ENCODE results near the gene LSS. TPM values are rescaled to one million over a fixed set of nuclear protein-coding genes. Genes with fewer than 3 reads are reported as not detected.

Gene LSS
- polyA plus RNA-seq, 1 donor from 2014 or later = 101 TPM

DNA sequence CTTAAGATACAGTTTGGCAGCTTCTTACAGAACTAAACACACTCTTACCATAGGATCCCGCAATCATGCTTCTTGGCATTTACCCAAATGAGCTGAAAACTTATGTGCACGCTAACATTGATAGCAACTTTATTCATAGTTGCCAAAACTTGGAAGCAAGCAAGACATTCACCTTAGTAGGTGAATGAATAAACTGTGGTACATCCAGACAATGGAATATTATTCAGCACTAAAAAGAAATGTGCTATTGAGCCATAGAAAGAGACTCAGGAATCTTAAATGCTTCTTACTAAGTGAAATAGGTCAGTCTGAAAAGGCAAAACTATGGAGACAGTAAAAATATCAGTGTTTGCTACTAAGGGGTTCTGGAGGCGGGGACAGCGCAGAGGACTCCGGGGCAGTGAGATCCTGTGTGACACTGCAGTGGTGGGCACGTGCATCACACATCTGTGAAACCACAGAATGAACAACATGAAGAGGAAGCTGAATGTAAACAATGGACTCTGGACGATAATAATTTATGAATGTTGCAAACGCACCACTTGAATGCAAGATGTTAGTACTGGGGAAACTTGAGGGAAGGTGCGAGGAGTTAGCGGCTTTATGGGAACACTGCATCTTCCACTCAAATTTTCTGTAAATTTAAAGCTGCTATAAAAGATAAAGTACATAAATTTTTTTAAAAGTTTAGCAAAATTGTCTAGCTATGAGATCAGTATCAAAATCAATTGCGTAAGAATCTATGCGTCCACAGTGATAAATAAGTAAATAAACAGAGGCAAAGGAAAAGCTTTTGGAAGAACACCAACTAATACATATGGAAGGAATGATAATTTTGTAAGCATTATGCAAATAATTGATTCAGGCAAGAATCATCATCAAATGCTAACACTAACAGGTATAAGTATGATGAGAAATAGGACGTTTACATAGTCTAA, 28.9 kb downstream of the LSS start:
- TF ChIP-seq SMC3 (conservative IDR thresholded peaks at IDR 0.05; ENCODE audit: poor library complexity) = no peak
- no peak for TF ChIP-seq EZH2 (IDR thresholded peaks at IDR 0.05; ENCODE audit: borderline replicate concordance, insufficient read depth, low read length, poor library complexity, severe bottlenecking)
- TF ChIP-seq POLR2AphosphoS5 (IDR thresholded peaks at IDR 0.05) = no peak
- TF ChIP-seq MXI1 (conservative IDR thresholded peaks at IDR 0.05; ENCODE audit: poor library complexity, severe bottlenecking) = no peak
- TF ChIP-seq, protein P1, sequence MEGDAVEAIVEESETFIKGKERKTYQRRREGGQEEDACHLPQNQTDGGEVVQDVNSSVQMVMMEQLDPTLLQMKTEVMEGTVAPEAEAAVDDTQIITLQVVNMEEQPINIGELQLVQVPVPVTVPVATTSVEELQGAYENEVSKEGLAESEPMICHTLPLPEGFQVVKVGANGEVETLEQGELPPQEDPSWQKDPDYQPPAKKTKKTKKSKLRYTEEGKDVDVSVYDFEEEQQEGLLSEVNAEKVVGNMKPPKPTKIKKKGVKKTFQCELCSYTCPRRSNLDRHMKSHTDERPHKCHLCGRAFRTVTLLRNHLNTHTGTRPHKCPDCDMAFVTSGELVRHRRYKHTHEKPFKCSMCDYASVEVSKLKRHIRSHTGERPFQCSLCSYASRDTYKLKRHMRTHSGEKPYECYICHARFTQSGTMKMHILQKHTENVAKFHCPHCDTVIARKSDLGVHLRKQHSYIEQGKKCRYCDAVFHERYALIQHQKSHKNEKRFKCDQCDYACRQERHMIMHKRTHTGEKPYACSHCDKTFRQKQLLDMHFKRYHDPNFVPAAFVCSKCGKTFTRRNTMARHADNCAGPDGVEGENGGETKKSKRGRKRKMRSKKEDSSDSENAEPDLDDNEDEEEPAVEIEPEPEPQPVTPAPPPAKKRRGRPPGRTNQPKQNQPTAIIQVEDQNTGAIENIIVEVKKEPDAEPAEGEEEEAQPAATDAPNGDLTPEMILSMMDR (IDR thresholded peaks at IDR 0.05; ENCODE audit: poor library complexity, severe bottlenecking) = no peak
- TF ChIP-seq, protein P2, sequence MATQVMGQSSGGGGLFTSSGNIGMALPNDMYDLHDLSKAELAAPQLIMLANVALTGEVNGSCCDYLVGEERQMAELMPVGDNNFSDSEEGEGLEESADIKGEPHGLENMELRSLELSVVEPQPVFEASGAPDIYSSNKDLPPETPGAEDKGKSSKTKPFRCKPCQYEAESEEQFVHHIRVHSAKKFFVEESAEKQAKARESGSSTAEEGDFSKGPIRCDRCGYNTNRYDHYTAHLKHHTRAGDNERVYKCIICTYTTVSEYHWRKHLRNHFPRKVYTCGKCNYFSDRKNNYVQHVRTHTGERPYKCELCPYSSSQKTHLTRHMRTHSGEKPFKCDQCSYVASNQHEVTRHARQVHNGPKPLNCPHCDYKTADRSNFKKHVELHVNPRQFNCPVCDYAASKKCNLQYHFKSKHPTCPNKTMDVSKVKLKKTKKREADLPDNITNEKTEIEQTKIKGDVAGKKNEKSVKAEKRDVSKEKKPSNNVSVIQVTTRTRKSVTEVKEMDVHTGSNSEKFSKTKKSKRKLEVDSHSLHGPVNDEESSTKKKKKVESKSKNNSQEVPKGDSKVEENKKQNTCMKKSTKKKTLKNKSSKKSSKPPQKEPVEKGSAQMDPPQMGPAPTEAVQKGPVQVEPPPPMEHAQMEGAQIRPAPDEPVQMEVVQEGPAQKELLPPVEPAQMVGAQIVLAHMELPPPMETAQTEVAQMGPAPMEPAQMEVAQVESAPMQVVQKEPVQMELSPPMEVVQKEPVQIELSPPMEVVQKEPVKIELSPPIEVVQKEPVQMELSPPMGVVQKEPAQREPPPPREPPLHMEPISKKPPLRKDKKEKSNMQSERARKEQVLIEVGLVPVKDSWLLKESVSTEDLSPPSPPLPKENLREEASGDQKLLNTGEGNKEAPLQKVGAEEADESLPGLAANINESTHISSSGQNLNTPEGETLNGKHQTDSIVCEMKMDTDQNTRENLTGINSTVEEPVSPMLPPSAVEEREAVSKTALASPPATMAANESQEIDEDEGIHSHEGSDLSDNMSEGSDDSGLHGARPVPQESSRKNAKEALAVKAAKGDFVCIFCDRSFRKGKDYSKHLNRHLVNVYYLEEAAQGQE (IDR thresholded peaks at IDR 0.05; ENCODE audit: borderline replicate concordance) = no peak
- no peak overlapping the region for H3K9ac ChIP-seq (ENCODE audit: low read length)
- H3K27me3 ChIP-seq (ENCODE audit: insufficient read depth, low read depth, low read length) = no peaks in the 10 kb centered on the region
- no peaks in the 10 kb centered on the region for H3F3A ChIP-seq (ENCODE audit: insufficient read depth, low read length, poor library complexity, severe bottlenecking)
- H3K9me3 ChIP-seq (ENCODE audit: low read length) = peaks cover 5% of the 10 kb centered on the region
- no peaks in the 10 kb centered on the region for H4K20me1 ChIP-seq (ENCODE audit: insufficient read depth)
- no peaks in the 10 kb centered on the region for H3K9me2 ChIP-seq (ENCODE audit: insufficient read depth, low read length)
- H3K27ac ChIP-seq (ENCODE audit: low read length) = no peak overlapping the region
- no peak overlapping the region for H3K4me2 ChIP-seq (ENCODE audit: low read length)
- H3K36me3 ChIP-seq (ENCODE audit: insufficient read depth, low read length) = peaks cover 8% of the 10 kb centered on the region
- peaks cover 3% of the 10 kb centered on the region for H3K79me2 ChIP-seq (replicated peaks; ENCODE audit: insufficient read depth, low read length)
- no peak overlapping the region for H2AFZ ChIP-seq (ENCODE audit: low read depth, low read length)
- H3K4me3 ChIP-seq (ENCODE audit: low read length) = no peak overlapping the region

DNA sequence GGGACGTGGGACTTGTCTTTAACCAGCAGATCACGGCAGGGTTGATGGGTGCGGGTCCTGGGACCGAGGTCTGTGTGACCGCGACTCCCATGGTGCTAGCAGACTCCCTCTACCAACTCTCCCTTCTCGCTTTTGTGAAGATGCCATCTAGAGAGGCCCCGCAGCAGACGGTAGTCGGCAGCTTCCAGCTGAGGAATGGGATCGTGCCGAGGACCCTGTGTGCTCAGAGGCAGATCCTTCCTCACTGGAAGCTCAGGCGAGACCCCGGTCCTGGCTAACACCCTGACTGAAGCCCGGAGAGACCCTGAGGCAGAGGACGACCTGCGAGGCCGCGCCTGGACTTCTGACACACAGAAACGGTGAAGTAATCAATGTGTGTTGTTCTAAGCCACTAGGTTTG, 31.8 kb downstream of the LSS start:
- Histone ChIP-seq H3F3A (ENCODE audit: insufficient read depth, low read length, poor library complexity, severe bottlenecking) (no peaks in the 10 kb centered on the region), H3K27me3 (ENCODE audit: insufficient read depth, low read depth, low read length) (no peaks in the 10 kb centered on the region), H3K36me3 (ENCODE audit: insufficient read depth, low read length) (peaks cover 8% of the 10 kb centered on the region), H2AFZ (ENCODE audit: low read depth, low read length) (no peak overlapping the region), H3K9me3 (ENCODE audit: low read length) (peaks cover 5% of the 10 kb centered on the region), H4K20me1 (ENCODE audit: insufficient read depth) (no peaks in the 10 kb centered on the region), H3K9me2 (ENCODE audit: insufficient read depth, low read length) (no peaks in the 10 kb centered on the region), H3K27ac (ENCODE audit: low read length) (no peak overlapping the region), H3K4me2 (ENCODE audit: low read length) (no peak overlapping the region), H3K4me3 (ENCODE audit: low read length) (no peak overlapping the region), H3K9ac (ENCODE audit: low read length) (no peak overlapping the region), H3K79me2 (replicated peaks; ENCODE audit: insufficient read depth, low read length) (peaks cover 3% of the 10 kb centered on the region)
- no peak for TF ChIP-seq TAF1 (IDR thresholded peaks at IDR 0.05; ENCODE audit: low read depth)
- TF ChIP-seq, protein P1 (IDR thresholded peaks at IDR 0.05; ENCODE audit: poor library complexity, severe bottlenecking) = no peak

All from neural cell (in vitro differentiated cells).